Peyer's patch (tissue), 4 donors: Measurements from ENCODE around the gene LIX1.

Experiments used
- CTCF ChIP-seq, 6 experiments: fragments of 450-650 bp in 4 of 6; fragments of 200-600 bp in 2 of 6; sonication (generic) in 1 of 6; IDR thresholded peaks; one replicate each; pipeline ENCODE4 v1.5.1; 2017 to 2019; ENCODE audit warnings: antibody characterized with exemption in 6 of 6, mild to moderate bottlenecking in 3 of 6, moderate library complexity in 1 of 6
- POLR2A ChIP-seq, 2 donors: fragments of 450-650 bp; IDR thresholded peaks; one replicate each; pipeline ENCODE4 v1.5.1; 2017; ENCODE audit warnings: antibody characterized with exemption in 2 of 2, mild to moderate bottlenecking in 2 of 2, moderate library complexity in 2 of 2

DNA sequence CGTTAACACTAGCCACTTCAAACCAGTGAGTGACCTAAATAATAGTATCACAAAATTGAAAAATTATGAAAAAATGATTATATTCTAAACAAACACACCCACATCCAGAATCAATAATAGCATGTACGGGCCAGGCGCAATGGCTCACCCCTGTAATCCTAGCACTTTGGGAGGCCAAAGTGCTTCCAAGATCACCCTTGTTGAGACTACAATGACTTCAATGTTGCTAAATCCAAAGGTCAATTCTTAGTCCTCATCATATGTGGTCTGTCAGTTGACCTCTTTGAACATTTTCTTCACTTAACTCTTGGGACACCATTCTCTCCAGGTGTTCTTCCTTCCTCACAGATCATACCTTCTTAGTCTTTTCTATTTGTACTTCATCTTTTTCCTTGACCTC is 29.3 kb upstream of the LIX1 start:
- no peak for TF ChIP-seq CTCF (IDR thresholded peaks at IDR 0.05)
- TF ChIP-seq POLR2A (IDR thresholded peaks at IDR 0.05): no peak
